HG02973 (cell line): ENCODE measurements around the gene MBNL1.
A peak's percentile ranks its signal among the peaks of the same experiment; 100 is the strongest.

Experiments
- ATAC-seq: cut with Tn5 transposase; IDR thresholded peaks from one replicate; pipeline ENCODE4 v1.9.1; 2021; ENCODE audit warnings: moderate library complexity; ENCODE audit not compliant: unreplicated experiment

The MBNL1 gene

DNA sequence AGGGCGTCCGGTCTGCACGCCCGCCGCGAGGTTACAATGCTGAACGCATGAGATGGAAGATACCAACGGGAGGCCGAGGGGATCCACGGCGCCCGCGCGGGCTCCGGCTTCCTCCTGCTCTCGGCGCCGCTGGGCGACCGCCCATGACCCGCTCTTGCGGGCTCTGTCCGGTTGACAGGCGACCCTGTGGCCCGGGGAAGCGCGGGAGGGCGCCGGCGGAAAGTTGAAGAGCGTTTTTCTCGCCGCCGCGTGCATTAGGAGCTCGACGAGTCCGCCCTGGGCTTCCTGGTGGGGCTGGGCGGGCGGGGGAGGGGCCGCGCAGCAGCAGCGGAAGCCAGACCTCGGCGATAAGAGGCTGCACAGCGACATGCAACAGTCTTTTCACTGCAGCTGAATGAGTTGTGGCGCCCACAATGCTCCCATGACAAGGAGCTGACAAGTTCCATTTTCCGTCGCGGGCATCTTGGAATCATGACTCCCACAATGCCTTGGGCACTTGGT, at the start of gene MBNL1:
MBNL1 (plus strand) TSS at position 375 of the 501 bp plus-strand sequence. CDS start 31,265 bp downstream, outside the sequence.
- peak; percentile 54 for ATAC-seq

GRCh38 chr3:152219216-152219615, 49.5 kb upstream of the MBNL1 start:
- no peak for ATAC-seq

- ATAC-seq: no peak
These were observed 48.9 kb upstream of the MBNL1 start for GRCh38 chr3:152219769-152220255.

- ATAC-seq: no peak
These were observed 46.4 kb upstream of the MBNL1 start for GRCh38 chr3:152222327-152222726.

GRCh38 chr3:152225201-152225600, 43.5 kb upstream of the MBNL1 start:
- ATAC-seq: no peak

- ATAC-seq: no peak
These were observed 42.6 kb upstream of the MBNL1 start for GRCh38 chr3:152226176-152226575.

DNA sequence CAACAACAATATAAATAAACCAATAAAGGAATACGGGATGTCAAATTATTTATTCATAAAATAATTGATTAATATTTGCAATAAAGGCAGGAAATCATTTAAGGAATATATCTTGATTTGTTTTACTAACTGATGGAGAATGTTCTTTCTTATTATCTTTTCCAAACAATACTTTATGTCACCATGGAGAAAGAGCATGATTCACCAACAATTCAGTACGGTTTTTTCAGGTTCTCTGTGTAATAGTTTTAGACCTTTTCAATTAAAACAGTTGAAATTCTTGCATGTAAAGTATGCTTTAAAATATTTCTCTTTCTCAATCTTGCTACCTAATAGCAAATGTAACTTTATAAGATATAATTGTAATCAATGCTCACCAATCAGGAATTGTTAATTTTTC, 41.7 kb upstream of the MBNL1 start:
- ATAC-seq: no peak

GRCh38 chr3:152229692-152230091, 39.0 kb upstream of the MBNL1 start:
- ATAC-seq: no peak

GRCh38 chr3:152230370-152230769, 38.4 kb upstream of the MBNL1 start:
- no peak for ATAC-seq

DNA sequence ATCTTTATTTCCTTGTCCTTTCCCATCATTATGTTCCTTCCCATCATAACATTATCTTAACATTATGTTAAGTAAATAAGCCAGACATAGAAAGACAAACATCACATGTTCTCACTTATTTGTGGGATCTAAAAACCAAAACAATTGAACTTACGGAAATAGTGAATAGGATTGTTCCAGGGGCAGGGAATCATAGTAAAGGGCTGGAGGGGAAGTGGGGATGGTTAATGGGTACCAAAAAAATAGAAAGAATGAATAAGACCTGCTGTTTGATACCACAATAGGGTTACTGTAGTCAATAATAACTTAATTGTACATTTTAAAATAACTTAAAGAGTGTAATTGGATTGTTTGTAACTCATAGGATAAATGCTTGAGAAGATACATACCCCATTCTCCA, 36.7 kb upstream of the MBNL1 start:
- ATAC-seq: no peak

DNA sequence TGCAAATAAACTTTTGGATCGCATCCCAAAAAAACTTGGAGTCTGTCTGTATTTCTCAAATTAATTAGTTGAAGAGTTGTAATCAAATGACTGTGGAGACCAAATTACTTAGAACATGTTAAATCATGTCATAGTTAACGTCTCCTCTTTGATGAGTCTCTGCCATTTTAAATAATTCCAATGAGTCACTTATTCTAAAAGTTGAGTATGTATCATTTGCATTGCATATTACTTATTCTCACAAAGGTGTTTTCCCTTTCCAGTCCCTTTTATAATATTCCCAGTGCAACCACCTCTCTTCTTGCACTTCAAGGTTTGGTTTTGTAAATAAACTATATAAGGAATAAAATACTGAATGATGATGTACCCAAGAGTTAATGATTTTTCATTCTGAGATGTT, 36.0 kb upstream of the MBNL1 start:
- no peak for ATAC-seq

- ATAC-seq: no peak
These were observed 33.9 kb upstream of the MBNL1 start for GRCh38 chr3:152234657-152235375.

DNA sequence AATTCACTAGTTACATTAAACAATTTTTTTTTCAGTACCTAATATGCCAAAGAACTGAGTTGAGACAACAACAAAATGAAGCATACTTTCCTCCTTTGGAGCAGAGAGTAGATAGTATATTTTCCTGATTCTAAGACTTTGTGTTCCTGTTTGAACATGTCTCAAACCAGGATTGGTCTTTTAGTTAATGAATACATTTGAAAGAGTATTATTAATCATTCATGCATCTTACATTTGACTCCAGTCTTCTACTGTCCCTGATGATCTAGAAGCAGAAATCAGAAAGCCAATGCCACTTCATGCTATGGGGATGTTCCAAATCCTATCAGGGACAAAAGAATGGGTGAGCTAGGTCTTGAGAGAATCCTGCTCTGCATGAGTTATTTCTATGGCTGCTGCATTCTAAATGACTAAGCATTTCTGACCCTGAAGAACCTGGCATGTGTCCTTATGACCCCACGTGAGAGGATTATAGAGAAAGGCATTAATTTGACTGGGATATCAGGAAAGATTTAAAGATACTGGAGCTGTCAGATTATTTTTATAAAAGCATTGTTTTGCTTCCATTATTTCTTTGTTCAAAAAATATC, 32.9 kb upstream of the MBNL1 start:
- no peak for ATAC-seq

DNA sequence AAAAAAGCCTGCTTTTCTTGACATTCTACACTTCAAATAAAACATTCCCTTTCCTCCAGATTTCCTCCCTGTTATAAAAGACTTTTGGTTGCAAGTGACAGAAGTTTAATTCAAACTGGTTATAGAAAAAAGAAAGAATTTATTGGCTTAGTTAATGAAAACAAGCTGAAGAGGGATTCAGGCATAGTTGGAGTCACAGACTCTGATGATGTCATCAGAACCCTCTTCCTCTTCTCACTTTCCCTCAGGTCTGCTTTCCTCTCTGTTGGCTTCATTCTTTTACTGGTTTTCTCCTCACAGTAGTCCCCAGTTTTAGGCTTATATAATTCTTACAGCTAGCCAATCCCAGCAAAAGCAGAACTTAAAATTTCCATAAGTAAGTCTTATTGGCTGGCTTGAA, 32.0 kb upstream of the MBNL1 start:
- ATAC-seq: no peak

DNA sequence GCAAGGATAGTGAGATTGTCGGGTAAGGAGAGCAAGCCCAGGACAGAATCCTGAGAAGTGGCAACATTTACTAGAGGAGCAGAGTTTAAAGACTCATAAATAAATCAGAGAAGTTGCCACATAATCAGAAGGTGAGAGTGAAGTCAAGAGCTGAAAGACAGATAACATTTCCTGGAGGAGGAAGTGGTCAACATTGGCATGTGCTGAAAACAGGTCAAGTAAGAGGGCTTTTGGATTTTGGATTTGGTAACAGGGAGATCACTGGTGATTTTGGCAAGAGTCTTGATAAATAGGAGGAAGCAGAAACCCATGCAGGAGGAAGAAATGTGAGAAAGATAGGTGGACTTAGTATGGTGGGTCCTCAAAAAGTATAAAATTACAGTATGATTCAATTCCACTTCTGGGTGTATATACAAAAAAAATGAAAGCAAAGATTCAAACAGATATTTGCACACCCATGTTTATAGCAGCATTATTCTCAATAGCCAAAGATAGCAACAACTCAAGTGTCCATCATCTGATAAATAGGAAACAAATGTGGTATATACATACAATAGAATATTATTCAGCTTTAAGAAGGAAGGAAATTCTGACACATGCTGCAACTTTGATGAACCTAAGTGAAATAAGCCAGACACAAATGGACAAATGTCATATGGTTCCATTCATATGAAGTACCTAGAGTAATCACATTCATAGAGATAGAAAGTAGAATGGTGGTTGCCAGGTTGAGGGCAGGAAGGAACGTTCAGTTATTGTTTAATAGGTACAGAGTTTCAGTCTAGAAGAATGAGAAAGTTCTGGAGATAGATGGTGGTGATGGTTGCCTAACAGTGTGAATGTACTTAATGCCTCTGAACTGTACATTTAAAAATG, 27.3 kb upstream of the MBNL1 start:
- peak; percentile 55 for ATAC-seq

DNA sequence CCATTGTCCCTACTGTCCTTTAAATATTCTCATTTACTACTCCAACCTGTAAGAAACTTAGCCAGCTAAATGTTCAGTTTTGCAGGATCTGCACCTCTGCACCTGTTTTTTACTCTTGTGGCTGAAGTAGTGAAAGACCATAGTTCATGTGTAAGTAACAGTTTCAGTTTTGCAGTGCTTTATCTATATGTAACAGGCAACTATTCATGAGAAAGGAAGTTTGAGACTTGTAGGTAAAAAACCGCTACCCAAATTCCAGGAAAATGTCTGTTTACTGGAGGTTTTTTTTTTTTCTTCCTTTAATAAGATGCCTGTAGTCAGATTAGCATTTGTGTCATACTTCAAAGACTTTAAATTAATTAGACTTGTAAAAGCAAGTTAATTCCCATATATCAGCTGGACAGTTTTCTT, 25.4 kb upstream of the MBNL1 start:
- ATAC-seq: peak; percentile 63

DNA sequence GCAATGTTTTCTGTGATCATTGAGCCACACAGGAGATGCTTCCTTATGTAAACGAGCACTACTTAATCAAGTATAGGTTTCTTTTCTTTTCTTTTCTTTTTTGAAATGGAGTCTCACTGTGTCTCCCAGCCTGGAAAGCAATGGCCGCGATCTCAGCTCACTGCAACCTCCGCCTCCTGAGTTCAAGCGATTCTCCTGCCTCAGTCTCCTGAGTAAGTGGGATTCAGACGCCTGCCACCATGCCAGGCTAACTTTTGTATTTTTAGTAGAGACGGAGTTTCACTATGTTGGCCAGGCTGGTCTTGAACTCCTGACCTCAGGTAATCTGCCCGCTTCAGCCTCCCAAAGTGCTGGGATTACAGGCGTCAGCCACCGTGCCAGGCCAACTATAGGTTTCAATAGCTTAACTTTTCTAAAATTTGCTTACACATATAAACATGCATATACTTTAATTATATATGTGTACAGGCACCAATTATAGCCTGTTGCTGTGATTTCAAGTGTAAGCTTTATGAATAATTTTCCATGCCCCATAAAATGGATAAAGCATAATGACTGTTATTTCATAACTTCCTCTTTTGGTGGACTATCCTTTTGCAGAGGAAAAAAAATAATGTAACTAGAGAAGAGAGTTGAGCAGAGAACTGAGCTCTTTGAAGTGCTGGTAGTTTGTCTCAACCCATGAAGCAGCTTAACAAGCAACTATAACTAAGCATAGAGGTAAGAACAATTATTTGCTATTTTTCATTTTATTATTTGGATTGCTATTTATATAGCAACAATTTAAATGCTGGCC, 24.8 kb upstream of the MBNL1 start:
- ATAC-seq: peak; percentile 33

GRCh38 chr3:152244517-152244888, 24.2 kb upstream of the MBNL1 start:
- no peak for ATAC-seq

DNA sequence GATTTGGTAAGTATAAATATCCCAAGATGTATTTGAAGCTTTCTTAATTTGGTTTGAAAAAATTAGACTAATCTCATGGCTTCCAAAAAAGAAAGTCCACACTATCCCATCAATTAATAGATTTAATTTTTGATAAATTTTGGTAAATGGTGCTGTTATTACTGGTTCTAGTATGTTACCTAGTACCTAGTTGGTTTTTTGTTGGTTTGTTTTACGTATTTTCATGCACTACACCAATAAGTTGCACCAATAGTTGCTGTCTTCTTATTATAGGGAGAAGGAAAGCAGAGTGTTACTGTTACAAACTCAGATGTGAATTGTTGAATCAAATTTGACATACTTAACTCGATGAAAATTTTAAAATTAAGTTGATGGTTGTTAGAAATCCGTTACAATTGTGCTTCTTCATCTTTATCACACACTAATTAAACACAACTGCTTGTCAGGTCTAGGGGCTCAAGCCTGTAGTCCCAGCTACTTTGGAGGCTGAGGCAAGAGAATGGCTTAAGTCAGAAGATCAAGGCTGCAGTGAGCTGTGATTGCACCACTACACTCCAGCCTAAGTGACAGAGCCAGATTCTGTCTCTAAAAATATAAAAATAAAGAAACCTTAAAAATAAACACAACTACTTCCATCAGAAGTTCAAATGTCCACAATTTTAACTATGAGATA, 23.1 kb upstream of the MBNL1 start:
- ATAC-seq: no peak

DNA sequence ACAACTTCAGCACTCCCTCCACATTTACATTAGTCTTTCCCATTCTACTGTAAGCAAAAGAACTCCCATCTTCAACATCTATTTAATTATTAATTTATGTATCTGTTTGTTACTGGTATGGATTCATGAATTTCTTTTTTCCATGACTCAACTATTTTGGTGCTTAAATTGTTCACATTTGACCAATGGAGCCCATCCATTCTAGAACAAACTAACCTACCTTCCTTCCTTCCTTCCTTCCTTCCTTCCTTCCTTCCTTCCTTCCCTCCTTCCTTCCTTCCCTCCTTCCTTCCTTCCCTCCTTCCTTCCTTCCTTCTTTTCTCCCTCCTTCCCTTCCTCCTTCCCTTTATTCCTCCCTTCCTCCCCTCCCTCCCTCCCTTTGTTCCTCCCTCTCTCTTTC, 16.8 kb upstream of the MBNL1 start:
- ATAC-seq: no peak
